Stimulated activated CD8-positive, alpha-beta memory T cell treated with anti-CD3 and anti-CD28 coated beads, Interleukin-4, amount 100 ng/mL, for 1 hour (primary cell): ENCODE results near the gene SCRG1.

Source experiments
- DNase-seq, 2 donors: peaks; one replicate each; pipeline ENCODE4 v3.0.0-alpha.2; 2020; ENCODE audit warnings: low read depth in 2 of 2, low spot score in 1 of 2

SCRG1 gene

GRCh38 chr4:173398779-173399415 lies at the start of gene SCRG1:
TSS of gene SCRG1 (minus strand) at chr4:173399116. CDS start at chr4:173391414, 7,702 bp downstream.
- no peak for DNase-seq

DNA sequence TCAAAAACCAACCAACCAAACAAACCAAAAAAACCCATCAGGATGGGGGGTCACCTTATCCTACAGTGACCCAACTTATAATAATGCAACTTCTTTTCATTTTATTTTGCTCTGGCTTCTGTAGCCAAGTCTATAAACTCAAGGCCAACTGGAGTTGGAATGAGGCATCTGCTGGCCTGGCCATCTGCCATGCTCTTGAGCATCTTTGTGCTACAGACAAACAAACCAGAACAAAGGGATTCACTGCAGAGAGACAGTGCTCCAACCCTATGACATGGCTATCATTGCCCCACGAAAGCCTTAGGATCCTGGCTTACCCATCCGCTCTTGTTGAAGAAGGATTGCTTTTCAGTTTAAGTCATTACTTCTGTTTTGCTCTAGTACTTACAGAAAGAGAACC lies 49.2 kb upstream of the SCRG1 start:
- no peak for DNase-seq

DNA sequence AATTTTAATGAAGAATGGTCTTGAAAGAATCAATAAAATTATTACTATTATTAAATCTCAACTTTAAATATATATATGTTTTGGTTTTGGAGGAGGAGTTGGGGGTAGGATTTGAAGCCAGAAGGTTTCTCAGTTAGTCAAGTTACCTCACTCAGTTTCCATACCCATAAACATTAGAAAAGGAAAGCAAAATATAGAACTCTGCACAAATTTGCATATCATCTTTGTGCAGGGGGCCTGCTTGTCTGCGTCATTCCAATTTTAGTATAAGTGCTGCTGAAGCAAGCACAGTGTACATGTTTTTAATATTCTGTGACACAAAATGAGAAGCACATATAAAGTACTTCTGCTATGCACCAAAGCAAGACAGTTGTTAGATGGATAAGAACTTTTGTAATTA lies 47.5 kb upstream of the SCRG1 start:
- no peak for DNase-seq

- DNase-seq: no peak
These were observed 44.2 kb upstream of the SCRG1 start for GRCh38 chr4:173443121-173443520.

DNA sequence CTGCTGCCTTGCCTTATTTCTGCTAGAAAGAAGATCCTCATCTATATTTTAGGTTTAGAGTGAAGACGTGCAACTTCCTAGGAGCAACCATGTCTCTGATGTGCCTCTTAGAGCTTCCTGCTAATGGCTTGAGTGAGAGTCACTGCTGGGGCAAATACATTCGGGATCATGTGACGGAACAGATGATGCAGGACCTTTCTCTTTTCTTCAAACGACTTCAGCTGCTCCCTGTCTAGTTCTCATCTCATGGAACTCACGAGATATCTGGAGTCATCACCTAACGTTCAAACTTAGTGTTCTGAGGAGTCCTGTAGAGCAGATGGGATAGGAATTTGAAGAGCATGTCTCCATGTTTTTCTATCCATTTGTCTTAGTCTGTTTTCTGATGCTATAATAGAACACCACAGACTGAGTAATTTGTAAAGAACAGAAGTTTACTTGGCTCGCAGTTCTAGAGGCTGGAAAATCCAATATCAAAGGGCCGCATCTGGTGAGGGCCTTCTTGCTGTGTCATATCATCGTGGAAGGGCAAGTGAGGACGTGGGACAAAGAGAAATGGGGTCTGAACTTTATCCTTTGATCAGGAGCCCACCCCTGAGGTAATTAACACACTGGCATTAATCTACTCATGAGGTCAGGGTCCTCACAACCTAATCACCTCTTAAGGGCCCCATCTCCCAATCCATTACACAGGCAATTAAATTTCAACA lies 43.5 kb upstream of the SCRG1 start:
- no peak for DNase-seq

GRCh38 chr4:173440888-173441287 lies 42.0 kb upstream of the SCRG1 start:
- no peak for DNase-seq

DNA sequence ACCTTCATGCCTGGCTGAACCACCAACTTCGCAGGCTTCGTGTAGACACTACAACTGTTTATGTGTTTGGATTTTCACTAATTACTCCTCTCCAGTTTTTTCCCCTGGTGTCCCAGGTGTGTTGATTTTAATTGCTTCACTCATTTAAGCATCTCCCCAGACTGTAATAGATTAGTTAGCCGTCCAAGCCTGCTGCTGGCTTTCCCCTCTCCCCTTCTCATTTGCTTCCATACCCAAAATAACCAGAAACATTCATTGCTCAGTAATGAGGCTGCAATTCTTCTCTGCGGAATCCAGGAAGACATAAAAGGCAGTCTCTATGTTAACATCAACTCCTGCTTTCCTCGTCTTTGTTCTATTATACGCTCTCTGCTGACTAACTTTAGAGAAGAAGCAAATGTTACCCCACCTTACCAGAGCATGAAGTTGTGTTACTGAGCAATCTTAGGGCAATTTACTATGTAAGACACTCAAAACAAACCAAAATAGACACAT lies 37.9 kb upstream of the SCRG1 start:
- DNase-seq: no peak

- no peak for DNase-seq
These were observed 37.2 kb upstream of the SCRG1 start for GRCh38 chr4:173436149-173436579.

DNA sequence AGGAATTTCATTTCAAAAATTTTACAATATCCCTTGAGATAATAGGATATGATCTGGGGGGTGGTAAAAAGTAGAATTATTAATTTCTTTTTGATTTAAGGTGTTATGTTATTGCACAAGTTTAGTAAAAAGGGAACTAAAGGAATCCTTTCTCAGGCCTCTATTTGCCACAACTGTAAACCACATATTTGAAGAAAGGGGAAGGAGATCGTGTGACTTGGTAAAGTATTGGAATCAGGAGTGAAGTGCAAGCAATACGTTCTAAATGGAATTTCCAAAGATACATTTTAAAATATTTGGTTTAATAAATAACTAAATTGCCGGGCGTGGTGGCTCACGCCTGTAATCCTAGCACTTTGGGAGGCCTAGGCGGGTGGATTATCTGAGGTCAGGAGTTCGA lies 35.3 kb upstream of the SCRG1 start:
- no peak for DNase-seq

- no peak for DNase-seq
These were observed 34.5 kb upstream of the SCRG1 start for GRCh38 chr4:173433447-173433846.

GRCh38 chr4:173432430-173432829 lies 33.5 kb upstream of the SCRG1 start:
- no peak for DNase-seq

- no peak for DNase-seq
These were observed 27.1 kb upstream of the SCRG1 start for GRCh38 chr4:173426064-173426463.

- DNase-seq: no peak
These were observed 26.2 kb upstream of the SCRG1 start for GRCh38 chr4:173424899-173425805.

DNA sequence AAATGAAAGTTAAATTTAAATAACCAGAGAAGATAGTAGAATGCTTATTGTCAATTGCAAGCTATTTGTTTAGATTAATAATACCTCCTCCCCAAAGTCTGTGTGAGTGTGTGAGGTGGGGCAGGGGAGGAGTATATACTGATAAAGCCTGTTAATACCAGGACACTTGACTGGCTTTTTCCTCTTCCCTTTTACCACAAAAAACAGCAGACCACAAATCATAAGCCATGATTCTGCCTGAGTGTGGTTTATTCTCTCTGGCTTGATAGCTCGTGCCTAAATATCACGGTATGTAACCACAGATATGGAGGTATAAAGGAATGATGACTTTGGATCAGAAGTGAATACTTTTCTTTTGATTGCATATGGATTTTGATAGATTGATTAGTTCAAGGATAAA lies 21.9 kb upstream of the SCRG1 start:
- DNase-seq: no peak

- no peak for DNase-seq
These were observed 21.4 kb upstream of the SCRG1 start for GRCh38 chr4:173420324-173420752.

- DNase-seq: no peak
These were observed 19.7 kb upstream of the SCRG1 start for GRCh38 chr4:173418639-173419038.

DNA sequence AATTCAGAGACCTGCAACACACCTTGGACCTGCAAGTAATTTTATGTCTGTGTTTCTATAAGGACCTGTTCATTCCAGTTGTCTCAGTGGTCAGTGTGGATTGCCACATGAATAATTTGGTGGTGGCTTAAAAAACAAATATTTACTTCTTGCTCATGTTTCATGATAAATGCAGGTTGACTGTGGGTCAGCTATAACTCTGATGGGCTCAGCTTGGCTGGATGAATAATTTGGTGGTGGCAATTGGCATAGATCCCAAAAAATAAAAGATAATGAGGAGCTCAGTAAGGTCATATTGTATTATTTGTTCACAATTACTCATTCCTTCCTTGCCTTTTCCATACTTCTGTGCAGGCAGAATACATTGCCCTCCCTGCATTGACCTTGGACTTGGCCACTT lies 18.9 kb upstream of the SCRG1 start:
- DNase-seq: no peak

DNA sequence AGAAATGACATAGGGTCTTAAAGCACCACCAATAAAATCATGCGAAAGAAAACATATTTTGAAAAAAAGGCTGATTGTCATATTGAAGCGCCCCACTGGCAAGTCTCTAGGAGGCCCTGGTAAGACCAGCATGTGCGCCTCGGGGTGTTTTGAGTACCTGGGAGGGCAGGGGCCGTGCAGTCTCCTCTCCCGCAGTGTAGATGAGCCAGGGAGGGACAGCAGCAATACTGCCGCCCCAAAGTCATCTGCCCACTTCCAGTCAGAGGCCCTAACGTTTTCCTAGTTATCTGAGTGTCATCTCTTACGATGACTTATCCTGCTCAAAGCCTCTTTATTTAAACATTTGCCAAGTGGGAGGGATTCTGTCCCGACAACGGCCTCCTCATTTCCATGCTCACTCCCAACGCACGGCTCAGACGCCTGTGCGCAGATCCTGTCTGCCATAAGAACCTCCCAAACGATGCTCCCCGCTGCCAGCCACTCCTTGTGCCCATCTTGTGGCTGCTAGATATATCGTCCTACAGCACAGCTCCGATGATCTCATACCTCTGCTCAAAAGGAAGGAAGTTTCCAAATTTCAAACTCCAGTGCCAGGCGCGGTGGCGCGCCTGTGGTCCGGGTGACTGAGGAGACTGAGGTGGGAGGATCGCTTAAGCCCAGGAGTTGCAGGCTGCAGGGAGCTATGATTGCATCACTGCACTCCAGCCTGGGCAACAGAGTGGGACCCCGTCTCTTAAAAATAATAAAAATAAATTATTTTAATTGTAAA lies 17.2 kb upstream of the SCRG1 start:
- no peak for DNase-seq

- DNase-seq: no peak
These were observed 16.2 kb upstream of the SCRG1 start for GRCh38 chr4:173415092-173415491.

- no peak for DNase-seq
These were observed 15.5 kb upstream of the SCRG1 start for GRCh38 chr4:173414456-173414855.

DNA sequence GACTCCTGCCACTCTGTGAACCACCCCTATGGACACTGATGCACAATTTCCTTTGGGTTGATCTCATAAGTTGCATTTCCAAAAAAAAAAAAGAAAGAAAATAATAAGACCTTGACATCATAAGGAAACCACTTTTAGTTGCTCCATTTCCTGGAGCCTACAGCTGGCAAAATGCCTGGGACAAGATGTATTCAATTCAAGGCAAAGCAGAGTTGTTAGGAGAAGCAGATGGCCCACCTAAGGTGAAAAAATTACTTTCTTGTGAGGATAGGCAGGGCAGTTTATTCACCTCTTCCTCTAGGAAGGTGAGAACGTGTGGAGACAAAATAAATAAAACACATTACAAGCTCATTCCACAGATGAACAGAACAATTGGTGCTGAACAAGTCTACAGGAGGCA lies 14.1 kb upstream of the SCRG1 start:
- no peak for DNase-seq
